Fibroblast of lung (primary cell): ENCODE measurements around the gene SLC49A4. TPM values are rescaled to one million over a fixed set of nuclear protein-coding genes. Genes with fewer than 3 reads are reported as not detected.

Experiments used
- DNase-seq, 2 donors: peaks; one replicate each; pipeline versions ENCODE4 v3.0.0 to v3.0.0-alpha.2; 2010; ENCODE audit warnings: low read depth in 2 of 2
- H2AFZ ChIP-seq: 2 replicates; pipeline ENCODE4 v1.5.1; 2012; ENCODE audit warnings: low read length, control low read depth, inconsistent platforms
- H3K27ac ChIP-seq: 2 replicates; pipeline ENCODE4 v1.5.1; 2011; ENCODE audit warnings: low read length, control low read depth; ENCODE audit not compliant: insufficient read depth
- H3K27me3 ChIP-seq: 2 replicates; pipeline ENCODE4 v1.5.1; 2011; ENCODE audit warnings: mild to moderate bottlenecking, low read length; ENCODE audit not compliant: control insufficient read depth, insufficient read depth
- H3K36me3 ChIP-seq: 2 replicates; pipeline ENCODE4 v1.5.1; 2011; ENCODE audit warnings: low read length; ENCODE audit not compliant: control insufficient read depth, insufficient read depth
- H3K4me1 ChIP-seq: 2 replicates; pipeline ENCODE4 v1.5.1; 2011; ENCODE audit warnings: low read length; ENCODE audit not compliant: control insufficient read depth, insufficient read depth; ENCODE audit errors: extremely low read depth
- H3K4me2 ChIP-seq: 2 replicates; pipeline ENCODE4 v1.5.1; 2011; ENCODE audit warnings: low read length, control low read depth; ENCODE audit not compliant: insufficient read depth; ENCODE audit errors: extremely low read depth
- H3K4me3 ChIP-seq, 4 experiments: fragments of 200-600 bp in 1 of 4; sonication (generic) in 1 of 4; replicated peaks in 1 of 4; 2 replicates each; pipeline ENCODE4 v1.5.1; 2011 to 2016; ENCODE audit warnings: low read length in 4 of 4, low read depth in 3 of 4, mild to moderate bottlenecking in 3 of 4, control low read depth in 2 of 4, inconsistent platforms in 1 of 4, mixed read lengths in 1 of 4; ENCODE audit not compliant: insufficient read depth in 1 of 4; ENCODE audit errors: control extremely low read depth in 1 of 4
- H3K79me2 ChIP-seq: 2 replicates; pipeline ENCODE4 v1.5.1; 2012; ENCODE audit warnings: mild to moderate bottlenecking, low read length, inconsistent platforms; ENCODE audit not compliant: control insufficient read depth, insufficient read depth
- H3K9ac ChIP-seq: 2 replicates; pipeline ENCODE4 v1.5.1; 2011; ENCODE audit warnings: mild to moderate bottlenecking, low read length, control low read depth; ENCODE audit not compliant: insufficient read depth
- H3K9me3 ChIP-seq: 2 replicates; pipeline ENCODE4 v1.5.1; 2012; ENCODE audit warnings: low read depth, low read length; ENCODE audit not compliant: control insufficient read depth, insufficient read depth
- H4K20me1 ChIP-seq: 2 replicates; pipeline ENCODE4 v1.5.1; 2011; ENCODE audit warnings: low read length; ENCODE audit not compliant: control insufficient read depth, insufficient read depth; ENCODE audit errors: extremely low read depth
- CTCF ChIP-seq, 2 donors: IDR thresholded peaks in 1 of 2; conservative IDR thresholded peaks in 1 of 2; 1 replicate in 1 of 2; 2 replicates in 1 of 2; pipeline ENCODE4 v1.5.1; 2011 to 2012; ENCODE audit warnings: low read length in 2 of 2, control low read depth in 1 of 2, inconsistent platforms in 1 of 2, low read depth in 1 of 2, mild to moderate bottlenecking in 1 of 2
- EZH2 ChIP-seq: IDR thresholded peaks from 2 replicates; pipeline ENCODE4 v1.5.1; 2012; ENCODE audit warnings: low read length, control low read depth, mild to moderate bottlenecking; ENCODE audit errors: missing control alignments
- polyA plus RNA-seq, 2 donors: library from polyadenylated mRNA; depleted of rRNA in 1 of 2; stranded (reverse) in 1 of 2; unstranded in 1 of 2; fragments of >200 nt; gene quantifications; 2 replicates each; pipeline ENCODE4 v1.2.1, GENCODE V29; 2011 to 2012; ENCODE audit warnings: missing spikeins in 1 of 2
- total RNA-seq: library from RNA; depleted of rRNA; stranded (reverse); fragments of >200 nt; gene quantifications from 2 replicates; pipeline ENCODE4 v1.2.1, GENCODE V29; 2014

SLC49A4 gene
- total and polyA plus RNA-seq, 2 donors (not counting 1 experiment from before 2014, with no cell fraction given): 14.5 to 20.6 TPM

- Histone ChIP-seq H3K9me3 (no peaks in the 10 kb centered on the region), H3K9ac (no peak overlapping the region), H3K36me3 (no peaks in the 10 kb centered on the region), H3K79me2 (no peaks in the 10 kb centered on the region), H2AFZ (no peak overlapping the region), H3K27ac (no peak overlapping the region), H3K4me1 (no peaks in the 10 kb centered on the region), H3K4me2 (no peak overlapping the region), H3K27me3 (no peaks in the 10 kb centered on the region), H3K4me3 (no peak overlapping the region), H4K20me1 (no peaks in the 10 kb centered on the region)
- no peak for DNase-seq
- no peak for TF ChIP-seq EZH2
- no peak for TF ChIP-seq CTCF (conservative IDR thresholded peaks at IDR 0.05 in 1 of 2, IDR thresholded peaks at IDR 0.05 in 1 of 2; ENCODE audit: low read depth in 1 of 2, low read length in 2 of 2)
Observed at GRCh38 chr3:122748347-122748746, 46.5 kb upstream of the SLC49A4 start.

DNA sequence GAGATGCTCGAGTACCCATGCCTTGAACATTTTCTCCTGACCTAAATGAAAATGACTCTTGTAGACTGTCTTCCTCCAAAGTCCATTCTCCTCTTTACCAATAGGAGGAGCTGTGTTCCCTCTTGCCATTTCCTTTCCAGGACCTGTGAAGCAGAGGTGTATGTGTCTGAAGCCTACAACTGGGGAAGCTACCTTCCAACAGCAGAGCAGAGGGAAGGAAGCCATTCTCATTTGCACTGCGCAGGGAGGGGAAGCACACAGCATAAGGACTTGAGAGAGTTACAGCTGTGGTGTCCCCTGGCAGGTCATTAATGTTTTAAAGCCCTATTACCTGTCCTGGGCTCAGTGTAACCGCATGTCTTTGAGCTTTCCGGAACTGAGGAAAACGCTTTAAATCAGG, 39.9 kb upstream of the SLC49A4 start:
- no peaks in the 10 kb centered on the region for H3K4me1 ChIP-seq
- no peaks in the 10 kb centered on the region for H4K20me1 ChIP-seq
- H3K9me3 ChIP-seq: no peaks in the 10 kb centered on the region
- no peaks in the 10 kb centered on the region for H3K79me2 ChIP-seq
- H2AFZ ChIP-seq: no peak overlapping the region
- no peaks in the 10 kb centered on the region for H3K36me3 ChIP-seq
- no peak overlapping the region for H3K4me2 ChIP-seq
- DNase-seq: peak; percentile 10 to 50
- no peaks in the 10 kb centered on the region for H3K27me3 ChIP-seq
- H3K27ac ChIP-seq: no peak overlapping the region
- TF ChIP-seq EZH2 (no peak), CTCF (conservative IDR thresholded peaks at IDR 0.05 in 1 of 2, IDR thresholded peaks at IDR 0.05 in 1 of 2; ENCODE audit: low read depth in 1 of 2, low read length in 2 of 2) (peak; percentile 73 to 85)
- no peak overlapping the region for H3K9ac ChIP-seq
- no peak overlapping the region for H3K4me3 ChIP-seq

DNA sequence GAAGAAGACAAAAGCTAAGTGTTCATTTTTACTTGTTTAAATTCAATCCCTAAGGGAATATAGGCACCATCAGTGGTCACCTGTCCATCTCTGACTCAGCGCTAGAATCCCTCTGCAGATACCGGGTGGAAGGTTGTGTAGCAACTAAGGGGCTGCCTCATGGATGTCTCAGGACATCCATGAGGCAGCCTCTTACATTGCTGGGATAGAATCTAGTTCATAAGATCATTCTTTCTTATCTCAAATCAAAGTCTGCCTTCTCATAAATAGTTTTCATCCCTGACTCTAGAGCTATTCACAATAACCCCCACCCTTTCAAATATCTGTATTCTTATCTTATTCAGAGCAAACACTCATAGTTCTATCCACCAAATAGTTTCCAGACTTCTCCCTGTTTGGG, 39.4 kb upstream of the SLC49A4 start:
- DNase-seq: no peak
- H3K9me3 ChIP-seq: no peaks in the 10 kb centered on the region
- H4K20me1 ChIP-seq: no peaks in the 10 kb centered on the region
- H2AFZ ChIP-seq: no peak overlapping the region
- H3K36me3 ChIP-seq: no peaks in the 10 kb centered on the region
- H3K27me3 ChIP-seq: no peaks in the 10 kb centered on the region
- no peak overlapping the region for H3K4me2 ChIP-seq
- H3K79me2 ChIP-seq: no peaks in the 10 kb centered on the region
- no peak overlapping the region for H3K9ac ChIP-seq
- no peak overlapping the region for H3K4me3 ChIP-seq
- H3K4me1 ChIP-seq: no peaks in the 10 kb centered on the region
- TF ChIP-seq EZH2: no peak
- H3K27ac ChIP-seq: no peak overlapping the region
